ENCODE data around the gene RAPGEF4.

DNA sequence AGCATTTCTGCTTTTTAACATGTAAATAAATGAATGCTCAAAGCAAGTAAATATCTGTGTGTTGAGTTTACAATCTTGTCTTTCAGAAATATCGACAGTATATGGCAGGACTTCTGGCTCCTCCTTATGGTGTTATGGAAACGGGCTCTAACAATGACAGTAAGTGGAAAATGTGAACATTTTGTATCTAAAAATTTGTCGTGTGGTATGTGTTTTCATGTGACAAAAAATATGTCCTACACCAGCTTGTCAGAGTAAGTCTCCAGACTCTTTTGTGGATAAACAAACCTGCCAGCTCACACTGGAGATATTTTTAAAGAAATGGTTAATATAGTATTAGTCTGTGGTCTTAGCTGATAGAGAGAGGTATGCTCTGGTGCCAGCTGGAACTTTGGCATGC, 182.1 kb downstream of the RAPGEF4 start:
- no peak for TF ChIP-seq ZNF274 (IDR thresholded peaks at IDR 0.05; ENCODE audit: low read depth, low read length)
- TF ChIP-seq CEBPB (IDR thresholded peaks at IDR 0.05; ENCODE audit: low read depth) = no peak
- TF ChIP-seq EZH2phosphoT487 (IDR thresholded peaks at IDR 0.05; ENCODE audit: borderline replicate concordance) = no peak
- no peak for TF ChIP-seq YY1 (IDR thresholded peaks at IDR 0.05; ENCODE audit: extremely low read depth, insufficient replicate concordance, low read depth, low read length)
- TF ChIP-seq, protein P1, sequence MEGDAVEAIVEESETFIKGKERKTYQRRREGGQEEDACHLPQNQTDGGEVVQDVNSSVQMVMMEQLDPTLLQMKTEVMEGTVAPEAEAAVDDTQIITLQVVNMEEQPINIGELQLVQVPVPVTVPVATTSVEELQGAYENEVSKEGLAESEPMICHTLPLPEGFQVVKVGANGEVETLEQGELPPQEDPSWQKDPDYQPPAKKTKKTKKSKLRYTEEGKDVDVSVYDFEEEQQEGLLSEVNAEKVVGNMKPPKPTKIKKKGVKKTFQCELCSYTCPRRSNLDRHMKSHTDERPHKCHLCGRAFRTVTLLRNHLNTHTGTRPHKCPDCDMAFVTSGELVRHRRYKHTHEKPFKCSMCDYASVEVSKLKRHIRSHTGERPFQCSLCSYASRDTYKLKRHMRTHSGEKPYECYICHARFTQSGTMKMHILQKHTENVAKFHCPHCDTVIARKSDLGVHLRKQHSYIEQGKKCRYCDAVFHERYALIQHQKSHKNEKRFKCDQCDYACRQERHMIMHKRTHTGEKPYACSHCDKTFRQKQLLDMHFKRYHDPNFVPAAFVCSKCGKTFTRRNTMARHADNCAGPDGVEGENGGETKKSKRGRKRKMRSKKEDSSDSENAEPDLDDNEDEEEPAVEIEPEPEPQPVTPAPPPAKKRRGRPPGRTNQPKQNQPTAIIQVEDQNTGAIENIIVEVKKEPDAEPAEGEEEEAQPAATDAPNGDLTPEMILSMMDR (IDR thresholded peaks at IDR 0.05 in 2 of 3, conservative IDR thresholded peaks at IDR 0.05 in 1 of 3; ENCODE audit: borderline replicate concordance in 1 of 3, insufficient read depth in 1 of 3, low read depth in 2 of 3, low read length in 2 of 3) = no peak
- no peak for TF ChIP-seq POLR2A (IDR thresholded peaks at IDR 0.05; ENCODE audit: borderline replicate concordance, extremely low read depth, insufficient read depth, insufficient read length)
- TF ChIP-seq ELF1 (IDR thresholded peaks at IDR 0.05; ENCODE audit: borderline replicate concordance, low read depth) = no peak
- no peak for TF ChIP-seq EZH2 (IDR thresholded peaks at IDR 0.05)
